ENCODE measurements around the gene TASP1. TPM values are rescaled to one million over a fixed set of nuclear protein-coding genes. Genes with fewer than 3 reads are reported as not detected.

TASP1 gene
- 15.0 and 19.5 TPM in 2 replicates for total RNA-seq

GRCh38 chr20:13638496-13639149 lies at the start of gene TASP1:
TSS of gene TASP1 (minus strand) at chr20:13638932. CDS start at chr20:13630078, 8,854 bp downstream.

Other genes starting within 250 kb of the TASP1 start
- 26.3 and 32.9 TPM in 2 replicates for gene ESF1, start 146.0 kb upstream of the TASP1 start, total RNA-seq
- 16.4 and 17.3 TPM in 2 replicates for gene NDUFAF5, start 146.1 kb upstream of the TASP1 start, total RNA-seq

Measured in nasal cavity respiratory epithelium epithelial cell of viscerocranial mucosa (primary cell).